Panc1 (cell line): Measurements from ENCODE around the gene MAPK7. TPM values are rescaled to one million over a fixed set of nuclear protein-coding genes. Genes with fewer than 3 reads are reported as not detected.

ENCODE experiments used
- ATAC-seq: fragments of 200-7000 bp; cut with Tn5 transposase; 2 replicates; pipeline ENCODE4 v1.9.1; 2020; ENCODE audit warnings: mild to moderate bottlenecking, moderate library complexity
- BruUV-seq: library from RNA; stranded (reverse); fragments of 400-500 nt; replicated peaks from 2 replicates; lab custom pipeline; 2021; lab: Mats Ljungman, UMichigan
- CTCF ChIA-PET: fragments of 300-600 bp; sonication (Branson Sonifier 250); formaldehyde crosslinking; loops from one replicate; lab custom pipeline; 2022; ENCODE audit warnings: antibody characterized with exemption; lab: Charles Lee
- POLR2A ChIA-PET: fragments of 300-600 bp; sonication (Branson Sonifier 250); formaldehyde crosslinking; loops from one replicate; lab custom pipeline; 2022; ENCODE audit warnings: antibody characterized with exemption; lab: Charles Lee
- DNase-seq: peaks from one replicate; pipeline ENCODE4 v3.0.0-alpha.2; 2010; ENCODE audit warnings: low read depth, low spot score
- H3K27ac ChIP-seq: 2 replicates; pipeline ENCODE4 v1.5.1; 2011; ENCODE audit warnings: mild to moderate bottlenecking, low read length, inconsistent platforms
- H3K27me3 ChIP-seq: fragments of 200-500 bp; sonication (Bioruptor generic); 2 replicates; pipeline ENCODE4 v1.6.0; 2014; ENCODE audit warnings: low read length, inconsistent platforms; ENCODE audit not compliant: control insufficient read depth, insufficient read depth
- H3K36me3 ChIP-seq: fragments of 200-500 bp; sonication (Bioruptor generic); 2 replicates; pipeline ENCODE4 v1.5.1; 2014; ENCODE audit warnings: inconsistent platforms, mild to moderate bottlenecking, low read length, moderate library complexity; ENCODE audit not compliant: control insufficient read depth, insufficient read depth
- H3K4me1 ChIP-seq: 2 replicates; pipeline ENCODE4 v1.5.1; 2011; ENCODE audit warnings: inconsistent platforms, mild to moderate bottlenecking, low read length, moderate library complexity; ENCODE audit not compliant: control insufficient read depth, insufficient read depth
- H3K4me3 ChIP-seq, 2 experiments: 2 replicates each; pipeline ENCODE4 v1.5.1; 2011 to 2012; ENCODE audit warnings: low read depth in 2 of 2, low read length in 2 of 2, mild to moderate bottlenecking in 2 of 2, inconsistent platforms in 1 of 2, moderate library complexity in 1 of 2
- H3K9me3 ChIP-seq: fragments of 200-500 bp; sonication (Bioruptor generic); 2 replicates; pipeline ENCODE4 v1.5.1; 2014; ENCODE audit warnings: low read depth, mild to moderate bottlenecking, inconsistent platforms, low read length, moderate library complexity; ENCODE audit not compliant: control insufficient read depth, insufficient read depth
- CTCF ChIP-seq: fragments of 450-650 bp; IDR thresholded peaks from 2 replicates; pipeline ENCODE4 v1.5.1; 2017; ENCODE audit warnings: mild to moderate bottlenecking
- POLR2AphosphoS5 ChIP-seq: IDR thresholded peaks from 2 replicates; pipeline ENCODE4 v1.6.1; 2012; ENCODE audit warnings: mild to moderate bottlenecking, low read depth, low read length, moderate library complexity
- REST ChIP-seq, 2 experiments: IDR thresholded peaks; 2 replicates each; pipeline ENCODE4 v1.6.1; 2011 to 2012; ENCODE audit warnings: low read depth in 2 of 2, control low read depth in 1 of 2, low read length in 1 of 2, mild to moderate bottlenecking in 1 of 2, moderate library complexity in 1 of 2; ENCODE audit not compliant: insufficient read depth in 1 of 2
- SIN3A ChIP-seq: IDR thresholded peaks from 2 replicates; pipeline ENCODE4 v1.6.1; 2012; ENCODE audit warnings: low read depth, mild to moderate bottlenecking, low read length, moderate library complexity, borderline replicate concordance; ENCODE audit not compliant: insufficient read depth
- TCF7L2 ChIP-seq: IDR thresholded peaks from 2 replicates; pipeline ENCODE4 v1.6.1; 2011; ENCODE audit warnings: mild to moderate bottlenecking, low read depth, low read length, inconsistent platforms
- in situ Hi-C: cut with HindIII; loops from 2 replicates; pipeline ENCODE4 v1.10.0; 2016; ENCODE audit warnings: low sequenced_read_pairs, low pct_unique_long_range_greater_than_20kb
- intact Hi-C: fragments of 100-400 bp; cut with micrococcal nuclease; formaldehyde crosslinking; loops from one replicate; pipeline ENCODE4 v1.10.0; 2022; ENCODE audit not compliant: unreplicated experiment
- total RNA-seq: library from RNA; stranded (reverse); gene quantifications from one replicate; pipeline ENCODE4 v1.2.1, GENCODE V29; 2021; ENCODE audit not compliant: unreplicated experiment

The MAPK7 gene
- total RNA-seq, 1 experiment from 2014 or later: 28.9 TPM

GRCh38 chr17:19398301-19399181 is 20.2 kb downstream of the MAPK7 start:
- intact Hi-C loops (no loop called here), in situ Hi-C loops (no loop called here)
- no peak overlapping the region for H3K27ac ChIP-seq
- H3K9me3 ChIP-seq: no peaks in the 10 kb centered on the region
- TF ChIP-seq REST (IDR thresholded peaks at IDR 0.05; ENCODE audit: insufficient read depth in 1 of 2, low read depth in 2 of 2, low read length in 1 of 2): no peak
- TF ChIP-seq SIN3A: no peak
- no peak for TF ChIP-seq CTCF
- no peak for TF ChIP-seq POLR2AphosphoS5
- TF ChIP-seq TCF7L2: no peak
- H3K36me3 ChIP-seq: no peaks in the 10 kb centered on the region
- H3K4me3 ChIP-seq: no peak overlapping the region
- BruUV-seq: no TSS peak
- H3K27me3 ChIP-seq: no peaks in the 10 kb centered on the region
- DNase-seq: no peak
- POLR2A ChIA-PET: no interaction called here
- no peaks in the 10 kb centered on the region for H3K4me1 ChIP-seq
- no peak for ATAC-seq
- CTCF ChIA-PET: no interaction called here

GRCh38 chr17:19399750-19400450 is 21.6 kb downstream of the MAPK7 start:
- intact Hi-C loops: no loop called here
- no peak overlapping the region for H3K27ac ChIP-seq
- TF ChIP-seq REST (IDR thresholded peaks at IDR 0.05; ENCODE audit: insufficient read depth in 1 of 2, low read depth in 2 of 2, low read length in 1 of 2) (no peak), POLR2AphosphoS5 (no peak), SIN3A (no peak), TCF7L2 (no peak), CTCF (no peak)
- H3K27me3 ChIP-seq: no peaks in the 10 kb centered on the region
- no TSS peak for BruUV-seq
- DNase-seq: no peak
- H3K36me3 ChIP-seq: no peaks in the 10 kb centered on the region
- H3K4me3 ChIP-seq: no peak overlapping the region
- H3K4me1 ChIP-seq: no peaks in the 10 kb centered on the region
- in situ Hi-C loops: no loop called here
- no peaks in the 10 kb centered on the region for H3K9me3 ChIP-seq
- ChIA-PET POLR2A (no interaction called here), CTCF (no interaction called here)
- ATAC-seq: no peak
